ENCODE results near the gene SAMD8. TPM values are rescaled to one million over a fixed set of nuclear protein-coding genes. Genes with fewer than 3 reads are reported as not detected.

Gene SAMD8
- total RNA-seq, 2 donors from 2014 or later = 26.6 to 29.6 TPM

- no peak for DNase-seq (ENCODE audit: low spot score)
- intact Hi-C loops (cut with DNase I) = loop anchor here in 1 of 2 donors (10.0 kb wide), 1 partner anchor 483 kb away; no protein-coding TSS in a partner anchor
Measured at GRCh38 chr10:75081379-75081778, 30.1 kb upstream of the SAMD8 start.

- no peak for DNase-seq (ENCODE audit: low spot score)
- intact Hi-C loops (cut with DNase I) = loop anchor here in 1 of 2 donors (10.0 kb wide), 1 partner anchor 481 kb away; no protein-coding TSS in a partner anchor
Measured at GRCh38 chr10:75083972-75084833, 27.3 kb upstream of the SAMD8 start.

- no peak for DNase-seq (ENCODE audit: low spot score)
- intact Hi-C loops (cut with DNase I) = loop anchor here in 1 of 2 donors (10.0 kb wide), 1 partner anchor 480 kb away; no protein-coding TSS in a partner anchor
Measured at GRCh38 chr10:75084834-75085384, 26.5 kb upstream of the SAMD8 start.

GRCh38 chr10:75086278-75086934, 25.1 kb upstream of the SAMD8 start:
- no peak for DNase-seq (ENCODE audit: low spot score)
- intact Hi-C loops (cut with DNase I) = loop anchor here in 1 of 2 donors (10.0 kb wide), 1 partner anchor 478 kb away; no protein-coding TSS in a partner anchor

- intact Hi-C loops (cut with DNase I) = loop anchor here in 1 of 2 donors (10.0 kb wide), 1 partner anchor 476 kb away; no protein-coding TSS in a partner anchor
Measured at GRCh38 chr10:75088640-75089039, 22.8 kb upstream of the SAMD8 start.

GRCh38 chr10:75089634-75090033, 21.8 kb upstream of the SAMD8 start:
- intact Hi-C loops (cut with DNase I) = loop anchor here (10.0 kb wide), 3 partner anchors 335 to 845 kb away; no protein-coding TSS in a partner anchor

More at GRCh38 chr10:75088640-75089039, 22.8 kb upstream of the SAMD8 start:
- no peak for DNase-seq (ENCODE audit: low spot score)

GRCh38 chr10:75091146-75091545, 20.3 kb upstream of the SAMD8 start:
- peak; percentile 7 for DNase-seq (ENCODE audit: low spot score)
- intact Hi-C loops (cut with DNase I) = loop anchor here in 1 of 2 donors (10.0 kb wide), 2 partner anchors 336 to 846 kb away; no protein-coding TSS in a partner anchor

More at GRCh38 chr10:75089634-75090033, 21.8 kb upstream of the SAMD8 start:
- DNase-seq (ENCODE audit: low spot score) = no peak

- peak; percentile 68 for DNase-seq (ENCODE audit: low spot score)
- intact Hi-C loops (cut with DNase I) = loop anchor here in 1 of 2 donors (10.0 kb wide), 2 partner anchors 340 to 850 kb away; no protein-coding TSS in a partner anchor
Measured at GRCh38 chr10:75094465-75094864, 17.0 kb upstream of the SAMD8 start.

- peak; percentile 23 for DNase-seq (ENCODE audit: low spot score)
- intact Hi-C loops (cut with DNase I) = loop anchor here (5.0 to 10.0 kb wide), 3 partner anchors 341 to 851 kb away; no protein-coding TSS in a partner anchor
Measured at GRCh38 chr10:75095631-75096030, 15.8 kb upstream of the SAMD8 start.

- intact Hi-C loops (cut with DNase I) = loop anchor here (5.0 to 10.0 kb wide), 3 partner anchors 342 to 852 kb away; no protein-coding TSS in a partner anchor
- no peak for DNase-seq (ENCODE audit: low spot score)
Measured at GRCh38 chr10:75096749-75097148, 14.7 kb upstream of the SAMD8 start.

- intact Hi-C loops (cut with DNase I) = loop anchor here (5.0 to 10.0 kb wide), 3 partner anchors 343 to 853 kb away; no protein-coding TSS in a partner anchor
- peak; percentile 48 for DNase-seq (ENCODE audit: low spot score)
Measured at GRCh38 chr10:75097666-75098285, 13.7 kb upstream of the SAMD8 start.

GRCh38 chr10:75098902-75099673, 12.4 kb upstream of the SAMD8 start:
- peak; percentile 74 for DNase-seq (ENCODE audit: low spot score)
- intact Hi-C loops (cut with DNase I) = loop anchor here (5.0 to 10.0 kb wide), 3 partner anchors 344 to 854 kb away; no protein-coding TSS in a partner anchor

GRCh38 chr10:75099952-75100763, 11.3 kb upstream of the SAMD8 start:
- peak; percentile 93 for DNase-seq (ENCODE audit: low spot score)
- intact Hi-C loops (cut with DNase I) = loop anchor here (5.0 to 10.0 kb wide), 4 partner anchors 345 to 855 kb away; no protein-coding TSS in a partner anchor

- intact Hi-C loops (cut with DNase I) = loop anchor here in 1 of 2 donors (10.0 kb wide), 1 partner anchor 676 kb away; no protein-coding TSS in a partner anchor
- DNase-seq (ENCODE audit: low spot score) = peak; percentile 62
Measured at GRCh38 chr10:75100764-75101291, 10.6 kb upstream of the SAMD8 start.

- peak; percentile 72 for DNase-seq (ENCODE audit: low spot score)
- intact Hi-C loops (cut with DNase I) = loop anchor here in 1 of 2 donors (10.0 kb wide), 1 partner anchor 677 kb away; no protein-coding TSS in a partner anchor
Measured at GRCh38 chr10:75101416-75102251, 9.8 kb upstream of the SAMD8 start.
